ENCODE results near the gene SH3BP4.
A peak's percentile ranks its signal among the peaks of the same experiment; 100 is the strongest.

The SH3BP4 gene

GRCh38 chr2:235026649-235027557, 75.1 kb downstream of the SH3BP4 start:
- DNase-seq (ENCODE audit: extremely low read depth, low read depth) = peak; percentile 11
- TF ChIP-seq, protein P1, sequence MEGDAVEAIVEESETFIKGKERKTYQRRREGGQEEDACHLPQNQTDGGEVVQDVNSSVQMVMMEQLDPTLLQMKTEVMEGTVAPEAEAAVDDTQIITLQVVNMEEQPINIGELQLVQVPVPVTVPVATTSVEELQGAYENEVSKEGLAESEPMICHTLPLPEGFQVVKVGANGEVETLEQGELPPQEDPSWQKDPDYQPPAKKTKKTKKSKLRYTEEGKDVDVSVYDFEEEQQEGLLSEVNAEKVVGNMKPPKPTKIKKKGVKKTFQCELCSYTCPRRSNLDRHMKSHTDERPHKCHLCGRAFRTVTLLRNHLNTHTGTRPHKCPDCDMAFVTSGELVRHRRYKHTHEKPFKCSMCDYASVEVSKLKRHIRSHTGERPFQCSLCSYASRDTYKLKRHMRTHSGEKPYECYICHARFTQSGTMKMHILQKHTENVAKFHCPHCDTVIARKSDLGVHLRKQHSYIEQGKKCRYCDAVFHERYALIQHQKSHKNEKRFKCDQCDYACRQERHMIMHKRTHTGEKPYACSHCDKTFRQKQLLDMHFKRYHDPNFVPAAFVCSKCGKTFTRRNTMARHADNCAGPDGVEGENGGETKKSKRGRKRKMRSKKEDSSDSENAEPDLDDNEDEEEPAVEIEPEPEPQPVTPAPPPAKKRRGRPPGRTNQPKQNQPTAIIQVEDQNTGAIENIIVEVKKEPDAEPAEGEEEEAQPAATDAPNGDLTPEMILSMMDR (IDR thresholded peaks at IDR 0.05; ENCODE audit: low read depth, low read length) = no peak

GRCh38 chr2:235027558-235028214, 75.9 kb downstream of the SH3BP4 start:
- peak; percentile 63 for DNase-seq (ENCODE audit: extremely low read depth, low read depth)
- TF ChIP-seq, protein P1 (IDR thresholded peaks at IDR 0.05; ENCODE audit: low read depth, low read length) = no peak

DNA sequence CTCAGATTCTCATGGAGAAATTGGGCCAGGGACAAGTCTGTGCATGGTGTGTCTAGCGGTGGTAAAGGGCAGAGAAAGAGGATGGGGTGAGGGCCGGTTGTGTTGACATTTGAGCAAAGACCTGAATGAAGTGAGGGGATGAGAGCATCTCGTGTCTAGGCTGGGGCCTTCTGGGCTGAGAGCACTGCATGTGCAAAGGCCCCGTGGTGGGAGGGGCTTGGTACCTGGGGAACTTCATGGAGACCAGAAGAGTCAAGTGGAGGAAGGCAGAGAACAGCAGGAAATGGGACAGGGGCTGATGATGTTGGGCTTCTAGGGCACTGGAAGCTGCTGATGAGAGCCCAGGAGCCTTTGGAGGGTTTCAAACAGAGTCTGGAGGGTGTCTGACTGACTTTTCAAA, 76.8 kb downstream of the SH3BP4 start:
- no peak for DNase-seq (ENCODE audit: extremely low read depth, low read depth)
- TF ChIP-seq, protein P1 (IDR thresholded peaks at IDR 0.05; ENCODE audit: low read depth, low read length) = no peak

DNA sequence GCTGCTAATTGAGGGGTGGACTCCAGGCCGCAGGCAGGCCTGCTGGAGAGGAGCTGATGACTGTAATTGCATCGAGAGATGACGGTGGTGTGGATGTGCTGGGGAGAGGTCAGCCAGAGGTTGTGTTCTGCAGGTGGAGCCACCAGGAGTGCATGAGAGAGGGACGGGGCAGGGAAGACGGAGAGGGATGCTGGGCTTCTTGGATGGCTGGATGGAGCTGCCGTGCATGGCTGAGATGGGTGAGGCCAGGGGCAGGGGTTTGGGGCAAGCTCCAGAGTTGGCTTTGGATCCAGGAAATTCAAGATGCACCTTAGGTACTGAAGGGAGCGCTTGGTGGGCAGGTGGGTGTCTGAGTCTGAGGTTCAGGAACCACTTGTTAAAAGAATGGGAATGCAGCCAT, 77.2 kb downstream of the SH3BP4 start:
- TF ChIP-seq, protein P1 (IDR thresholded peaks at IDR 0.05; ENCODE audit: low read depth, low read length) = no peak
- DNase-seq (ENCODE audit: extremely low read depth, low read depth) = no peak

GRCh38 chr2:235030126-235030525, 78.3 kb downstream of the SH3BP4 start:
- TF ChIP-seq, protein P1 (IDR thresholded peaks at IDR 0.05; ENCODE audit: low read depth, low read length) = no peak

DNA sequence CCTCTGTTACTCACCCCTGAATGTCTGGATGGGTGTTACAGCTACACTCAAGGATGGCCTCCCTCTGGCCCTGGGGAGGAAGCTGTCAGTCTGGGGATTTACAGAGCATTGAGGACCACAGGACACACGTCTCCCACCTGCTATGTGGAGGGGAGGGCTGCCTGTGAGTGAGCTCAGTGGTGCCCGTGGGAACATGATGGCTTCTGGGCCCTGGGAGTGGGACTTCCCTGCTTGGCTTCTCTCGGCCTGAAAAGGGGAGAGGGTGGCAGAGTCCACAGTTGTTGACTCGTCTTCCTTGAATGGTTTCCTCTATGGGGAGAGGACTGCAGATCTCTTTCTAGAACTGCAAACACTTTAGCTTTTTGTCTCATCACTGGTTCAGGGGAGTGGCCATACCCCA, 79.1 kb downstream of the SH3BP4 start:
- DNase-seq (ENCODE audit: extremely low read depth, low read depth) = no peak
- TF ChIP-seq, protein P1 (IDR thresholded peaks at IDR 0.05; ENCODE audit: low read depth, low read length) = no peak

More at GRCh38 chr2:235030126-235030525, 78.3 kb downstream of the SH3BP4 start:
- no peak for DNase-seq (ENCODE audit: extremely low read depth, low read depth)
